H1 (cell line): ENCODE measurements around the gene RAET1G. TPM values are rescaled to one million over a fixed set of nuclear protein-coding genes. Genes with fewer than 3 reads are reported as not detected.

Source experiments
- CTCF ChIA-PET: fragments of 300-600 bp; sonication (Branson Sonifier 250); formaldehyde crosslinking; loops from one replicate; lab custom pipeline; 2021; ENCODE audit not compliant: partially characterized antibody; lab: Charles Lee
- POLR2A ChIA-PET: fragments of 300-600 bp; sonication (Branson Sonifier 250); formaldehyde crosslinking; loops from one replicate; lab custom pipeline; 2021; ENCODE audit warnings: inconsistent platforms; ENCODE audit not compliant: partially characterized antibody; lab: Charles Lee
- DNase-seq, 2 experiments: peaks; one replicate each; pipeline versions ENCODE4 v3.0.0 to v3.0.0-alpha.2; 2010 to 2022; ENCODE audit warnings: low spot score in 2 of 2, low read depth in 1 of 2, mixed read lengths in 1 of 2
- FAIRE-seq: peaks from 2 replicates; lab custom pipeline; 2011; peaks lifted over from hg19 to GRCh38; lab: Jason Lieb, UNC
- H2AFZ ChIP-seq: 2 replicates; pipeline ENCODE4 v1.8.1; 2012; ENCODE audit warnings: low read length, inconsistent platforms
- H2AK5ac ChIP-seq: 2 replicates; pipeline ENCODE4 v1.6.1; 2013; ENCODE audit warnings: low read depth, low read length
- H2BK120ac ChIP-seq: replicated peaks from 2 replicates; pipeline ENCODE3; 2013; ENCODE audit warnings: low read depth, low read length, inconsistent platforms
- H2BK12ac ChIP-seq: 2 replicates; pipeline ENCODE4 v1.6.1; 2013; ENCODE audit warnings: low read depth, low read length
- H2BK15ac ChIP-seq: 2 replicates; pipeline ENCODE4 v1.6.1; 2013; ENCODE audit warnings: low read length
- H2BK20ac ChIP-seq: 2 replicates; pipeline ENCODE4 v1.6.1; 2013; ENCODE audit warnings: low read length
- H2BK5ac ChIP-seq: 2 replicates; pipeline ENCODE4 v1.6.1; 2013; ENCODE audit warnings: low read depth, low read length
- H3K14ac ChIP-seq: 2 replicates; pipeline ENCODE4 v1.6.1; 2013; ENCODE audit warnings: inconsistent platforms; ENCODE audit not compliant: insufficient read length
- H3K18ac ChIP-seq: 2 replicates; pipeline ENCODE4 v1.6.1; 2013; ENCODE audit warnings: low read length; ENCODE audit errors: extremely low read depth
- H3K23ac ChIP-seq: 2 replicates; pipeline ENCODE4 v1.6.1; 2013; ENCODE audit warnings: inconsistent platforms; ENCODE audit not compliant: insufficient read length
- H3K23me2 ChIP-seq: 2 replicates; pipeline ENCODE4 v1.6.1; 2013; ENCODE audit warnings: low read depth, low read length
- H3K27ac ChIP-seq: 2 replicates; pipeline ENCODE4 v1.6.1; 2011; ENCODE audit warnings: low read depth, low read length, inconsistent platforms
- H3K27me3 ChIP-seq, 4 experiments: replicated peaks in 1 of 4; 1 replicate in 1 of 4; 2 replicates in 3 of 4; pipeline versions ENCODE4 v1.6.1 to v1.8.1; 2011 to 2013; ENCODE audit warnings: low read length in 3 of 4, mild to moderate bottlenecking in 3 of 4, inconsistent platforms in 2 of 4, mixed read lengths in 2 of 4, moderate library complexity in 1 of 4; ENCODE audit not compliant: control insufficient read depth in 3 of 4, insufficient read depth in 3 of 4; ENCODE audit errors: extremely low read depth in 1 of 4
- H3K36me3 ChIP-seq, 4 experiments: 2 replicates each; pipeline versions ENCODE4 v1.6.1 to v1.8.1; 2011 to 2013; ENCODE audit warnings: mild to moderate bottlenecking in 4 of 4, low read length in 3 of 4, moderate library complexity in 2 of 4, control low read depth in 1 of 4, inconsistent platforms in 1 of 4; ENCODE audit not compliant: insufficient read depth in 4 of 4, control insufficient read depth in 2 of 4
- H3K4ac ChIP-seq: replicated peaks from 2 replicates; pipeline ENCODE3; 2013; ENCODE audit warnings: low read length, low read depth, mixed read lengths, inconsistent platforms; ENCODE audit not compliant: insufficient read length
- H3K4me1 ChIP-seq, 4 experiments: replicated peaks in 1 of 4; 1 replicate in 1 of 4; 2 replicates in 3 of 4; pipeline versions ENCODE4 v1.6.1 to v1.8.1; 2011 to 2013; ENCODE audit warnings: low read length in 3 of 4, inconsistent platforms in 2 of 4, mixed read lengths in 1 of 4; ENCODE audit not compliant: insufficient read depth in 4 of 4, control insufficient read depth in 3 of 4
- H3K4me2 ChIP-seq, 2 experiments: 2 replicates each; pipeline versions ENCODE4 v1.6.1 to v1.8.1; 2011 to 2013; ENCODE audit warnings: low read depth in 2 of 2, low read length in 2 of 2, control low read depth in 1 of 2, inconsistent platforms in 1 of 2, mild to moderate bottlenecking in 1 of 2; ENCODE audit not compliant: insufficient read depth in 1 of 2
- H3K4me3 ChIP-seq, 4 experiments: fragments of 200-600, 300-600 bp in 1 of 4; sonication (generic), shearing (Covaris generic), sonication (Bioruptor Twin) in 1 of 4; 2 replicates each; pipeline versions ENCODE4 v1.5.1 to v1.8.1; 2011 to 2016; ENCODE audit warnings: low read length in 4 of 4, low read depth in 3 of 4, control low read depth in 2 of 4, inconsistent platforms in 2 of 4, mild to moderate bottlenecking in 2 of 4, mixed read lengths in 1 of 4, moderate library complexity in 1 of 4; ENCODE audit not compliant: insufficient read depth in 2 of 4; ENCODE audit errors: extremely low read depth in 1 of 4
- H3K56ac ChIP-seq: replicated peaks from 2 replicates; pipeline ENCODE3; 2013; ENCODE audit warnings: low read depth, mild to moderate bottlenecking, mixed read lengths, low read length, inconsistent platforms; ENCODE audit not compliant: insufficient read length
- H3K79me1 ChIP-seq: 2 replicates; pipeline ENCODE4 v1.6.1; 2013; ENCODE audit warnings: low read depth, low read length, control low read depth
- H3K79me2 ChIP-seq, 2 experiments: 2 replicates each; pipeline versions ENCODE4 v1.6.1 to v1.8.1; 2012 to 2013; ENCODE audit warnings: low read length in 2 of 2, mild to moderate bottlenecking in 2 of 2, inconsistent platforms in 1 of 2; ENCODE audit not compliant: insufficient read depth in 2 of 2, control insufficient read depth in 1 of 2
- H3K9ac ChIP-seq, 4 experiments: replicated peaks in 1 of 4; 1 replicate in 1 of 4; 2 replicates in 3 of 4; pipeline versions ENCODE4 v1.6.1 to v1.8.1; 2011 to 2013; ENCODE audit warnings: low read depth in 3 of 4, low read length in 3 of 4, control low read depth in 2 of 4, mild to moderate bottlenecking in 2 of 4, moderate library complexity in 2 of 4, inconsistent platforms in 1 of 4; ENCODE audit errors: extremely low read depth in 1 of 4
- H3K9me3 ChIP-seq, 2 experiments: 2 replicates each; pipeline versions ENCODE4 v1.6.1 to v1.8.1; 2012 to 2013; ENCODE audit warnings: mild to moderate bottlenecking in 2 of 2, moderate library complexity in 2 of 2, control low read depth in 1 of 2, inconsistent platforms in 1 of 2, low read depth in 1 of 2, low read length in 1 of 2, mixed read lengths in 1 of 2; ENCODE audit not compliant: insufficient read depth in 2 of 2
- H4K20me1 ChIP-seq, 2 experiments: replicated peaks in 1 of 2; 2 replicates each; pipeline versions ENCODE3 to v1.8.1; 2011 to 2013; ENCODE audit warnings: inconsistent platforms in 2 of 2, low read length in 2 of 2, mild to moderate bottlenecking in 1 of 2; ENCODE audit not compliant: insufficient read depth in 2 of 2, control insufficient read depth in 1 of 2
- H4K5ac ChIP-seq: 2 replicates; pipeline ENCODE4 v1.6.1; 2013; ENCODE audit warnings: low read length, low read depth, mixed read lengths, inconsistent platforms; ENCODE audit not compliant: insufficient read length
- H4K8ac ChIP-seq: 2 replicates; pipeline ENCODE4 v1.8.0; 2013; ENCODE audit warnings: mild to moderate bottlenecking, moderate library complexity, low read length, inconsistent platforms; ENCODE audit not compliant: insufficient read depth; ENCODE audit errors: extremely low read depth
- H4K91ac ChIP-seq: replicated peaks from 2 replicates; pipeline ENCODE3; 2013; ENCODE audit warnings: low read length, mixed read lengths, inconsistent platforms; ENCODE audit not compliant: insufficient read length
- BCL11A ChIP-seq, 2 experiments: IDR thresholded peaks; one replicate each; pipeline ENCODE4 v1.6.1; 2011; ENCODE audit warnings: low read depth in 2 of 2, low read length in 2 of 2, mild to moderate bottlenecking in 2 of 2
- BRCA1 ChIP-seq: IDR thresholded peaks from 2 replicates; pipeline ENCODE4 v1.6.1; 2012; ENCODE audit warnings: low read depth, low read length, improper control_type of control experiment
- CEBPB ChIP-seq: IDR thresholded peaks from 2 replicates; pipeline ENCODE4 v1.6.1; 2012; ENCODE audit warnings: low read depth, low read length
- CREB1 ChIP-seq: IDR thresholded peaks from 2 replicates; pipeline ENCODE4 v1.6.1; 2012; ENCODE audit warnings: inconsistent platforms
- GABPA ChIP-seq: IDR thresholded peaks from 2 replicates; pipeline ENCODE4 v1.6.1; 2011; ENCODE audit warnings: mild to moderate bottlenecking, low read length, moderate library complexity, borderline replicate concordance; ENCODE audit not compliant: insufficient read depth
- KDM1A ChIP-seq: fragments of 200-600, 300-600 bp; sonication (generic); IDR thresholded peaks from 2 replicates; pipeline ENCODE4 v1.7.1; 2016; ENCODE audit warnings: mild to moderate bottlenecking, low read length, borderline replicate concordance
- RXRA ChIP-seq: IDR thresholded peaks from 2 replicates; pipeline ENCODE4 v1.6.1; 2011; ENCODE audit warnings: low read depth, mild to moderate bottlenecking, low read length, moderate library complexity; ENCODE audit not compliant: insufficient read depth
- SP4 ChIP-seq: IDR thresholded peaks from 2 replicates; pipeline ENCODE4 v1.6.1; 2012; ENCODE audit warnings: low read length, inconsistent platforms
- SUZ12 ChIP-seq: fragments of 200-600 bp; sonication (generic); IDR thresholded peaks from 2 replicates; pipeline ENCODE4 v1.6.1; 2012; ENCODE audit warnings: mild to moderate bottlenecking, inconsistent platforms, low read length, moderate library complexity, mixed read lengths
- TAF1 ChIP-seq: IDR thresholded peaks from 2 replicates; pipeline ENCODE4 v1.6.1; 2011; ENCODE audit warnings: mild to moderate bottlenecking, low read depth, low read length
- TBP ChIP-seq: IDR thresholded peaks from 2 replicates; pipeline ENCODE4 v1.6.1; 2011; ENCODE audit warnings: low read depth, low read length, improper control_type of control experiment
- WGBS, 2 experiments: shearing (Covaris generic) in 1 of 2; methylation state at CpG; one replicate each; pipeline versions ENCODE4 v1.1.6 to v1.1.7; 2013 to 2015; ENCODE audit warnings: low lambda C conversion rate in 2 of 2, mixed read lengths in 2 of 2, inconsistent platforms in 1 of 2, low coverage in 1 of 2, missing lambda C conversion rate in 1 of 2; ENCODE audit not compliant: insufficient replicate concordance in 2 of 2, insufficient coverage in 1 of 2, insufficient read length in 1 of 2; ENCODE audit errors: extremely low coverage in 1 of 2, missing lambda C conversion rate in 1 of 2; 5-methylcytosine and 5-hydroxymethylcytosine counted together
- polyA plus RNA-seq, 7 experiments: library from polyadenylated mRNA; depleted of rRNA in 3 of 7; stranded (reverse) in 5 of 7; unstranded in 2 of 7; fragments of >200 nt in 5 of 7; fragments of 200-250 nt in 2 of 7; gene quantifications; 1 replicate in 5 of 7; 2 replicates in 1 of 7; 4 replicates in 1 of 7; pipeline versions ENCODE4 v1.2.1 to v1.2.3, GENCODE V29; 2011 to 2013; ENCODE audit warnings: missing spikeins in 2 of 7, mixed read lengths in 2 of 7
- total RNA-seq: library from RNA; stranded (reverse); fragmentation: NEBNext Ultra II Directional; extraction: Animal tissue kit (Norgen Biotek cat#: 25700); gene quantifications from 2 replicates; pipeline ENCODE4 v1.2.1, GENCODE V29; 2021
- TF ChIP-seq, protein P1 (sequence below): IDR thresholded peaks from 2 replicates; pipeline ENCODE4 v1.6.1; 2011; ENCODE audit warnings: low read length, improper control_type of control experiment

The RAET1G gene
- total and polyA plus RNA-seq, 2 of the 8 experiments (the other 6 are each of a cell fraction or from before 2014, with no cell fraction given): 0.08 TPM; not detected in 1

DNA sequence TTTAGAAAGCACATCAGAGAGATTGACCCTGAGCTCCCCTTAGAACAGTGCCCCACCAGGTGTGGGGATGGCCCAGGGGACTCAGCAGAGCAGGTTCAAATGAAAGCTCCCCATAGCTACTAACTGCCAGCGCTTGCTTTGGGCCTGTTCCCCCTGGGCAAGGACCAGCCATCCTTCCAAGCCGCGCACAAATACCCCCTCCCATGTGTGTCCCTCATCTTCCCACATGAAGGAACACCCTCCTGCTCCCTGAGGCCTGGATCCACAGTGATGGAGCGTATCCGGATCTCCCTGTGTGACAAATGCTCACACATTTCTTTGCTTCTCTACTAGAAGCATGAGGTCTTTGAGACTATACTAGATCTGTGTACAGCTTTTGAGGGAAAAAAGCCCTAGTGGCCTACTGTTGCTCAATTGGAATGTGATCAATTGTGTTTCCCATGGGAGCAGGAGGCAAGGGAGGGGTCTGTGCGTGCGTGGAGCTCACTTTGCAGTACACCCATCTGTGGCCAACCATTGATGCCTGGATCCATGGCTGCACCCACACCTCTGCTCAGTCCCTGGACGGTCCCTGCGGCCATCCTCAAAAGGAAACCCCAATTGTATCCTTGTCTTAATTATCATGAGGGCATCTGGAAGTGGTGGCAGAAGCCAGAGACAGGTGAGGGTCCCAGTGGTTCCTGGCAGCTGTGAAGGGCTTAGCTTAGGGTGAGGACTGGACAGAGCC lies 1.4 kb upstream of the RAET1G start:
- Histone ChIP-seq H3K4me3 (no peak overlapping the region), H3K36me3 (peaks cover 0 to 3% (median 0%) of the 10 kb centered on the region in 4 experiments; a peak in 1 of 8 replicates), H3K4me1 (peaks cover 0 to 5% (median 0%) of the 10 kb centered on the region in 4 experiments; a peak in 2 of 7 replicates), H3K23me2 (peaks cover 12% of the 10 kb centered on the region; the same call in 1 of the 2 replicates), H3K9me3 (no peaks in the 10 kb centered on the region; a peak in 1 of 4 replicates), H4K5ac (no peak overlapping the region), H3K27me3 (peaks cover 39 to 62% (median 59%) of the 10 kb centered on the region in 4 experiments), H3K4me2 (no peak overlapping the region; a peak in 1 of 4 replicates), H2BK12ac (no peak overlapping the region), H3K79me1 (no peaks in the 10 kb centered on the region), H4K8ac (no peak overlapping the region), H2AK5ac (no peak overlapping the region), H2BK15ac (no peak overlapping the region), H2BK5ac (no peak overlapping the region), H3K9ac (no peak overlapping the region), H2AFZ (no peak overlapping the region), H4K20me1 (peaks cover 3 to 4% of the 10 kb centered on the region in 2 experiments), H2BK20ac (no peak overlapping the region), H3K18ac (no peak overlapping the region), H3K27ac (no peak overlapping the region), H2BK120ac (no peak overlapping the region), H3K23ac (no peak overlapping the region), H3K4ac (no peak overlapping the region), H3K79me2 (no peaks in the 10 kb centered on the region), H4K91ac (no peak overlapping the region), H3K14ac (no peak overlapping the region), H3K56ac (no peak overlapping the region)
- FAIRE-seq (no peak), DNase-seq (no peak)
- WGBS, 2 experiments: 46% methylated on average over 9 of the region's 9 CpGs; no CpG with 5 or more reads in 1 of the 2 experiments
- CTCF ChIA-PET: interaction anchor here (0.6 to 2.5 kb wide), 20 partner anchors 11 to 256 kb away, joined by 3 to 27 read pairs (median 4); partner anchors contain the start of genes RAET1E and ULBP1
- POLR2A ChIA-PET: interaction anchor here (1.3 kb wide), 1 partner anchor 44 kb away, joined by 3 read pairs; no protein-coding TSS in a partner anchor
- TF ChIP-seq, protein P1, sequence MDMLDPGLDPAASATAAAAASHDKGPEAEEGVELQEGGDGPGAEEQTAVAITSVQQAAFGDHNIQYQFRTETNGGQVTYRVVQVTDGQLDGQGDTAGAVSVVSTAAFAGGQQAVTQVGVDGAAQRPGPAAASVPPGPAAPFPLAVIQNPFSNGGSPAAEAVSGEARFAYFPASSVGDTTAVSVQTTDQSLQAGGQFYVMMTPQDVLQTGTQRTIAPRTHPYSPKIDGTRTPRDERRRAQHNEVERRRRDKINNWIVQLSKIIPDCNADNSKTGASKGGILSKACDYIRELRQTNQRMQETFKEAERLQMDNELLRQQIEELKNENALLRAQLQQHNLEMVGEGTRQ: no peak
- TF ChIP-seq RXRA: no peak
- no peak for TF ChIP-seq TAF1
- no peak for TF ChIP-seq SUZ12
- no peak for TF ChIP-seq SP4
- no peak for TF ChIP-seq GABPA
- no peak for TF ChIP-seq BCL11A (IDR thresholded peaks at IDR 0.05; ENCODE audit: low read depth in 2 of 2, low read length in 2 of 2)
- TF ChIP-seq CREB1: no peak
- TF ChIP-seq CEBPB: no peak
- TF ChIP-seq KDM1A: no peak
- no peak for TF ChIP-seq BRCA1
- no peak for TF ChIP-seq TBP
